ENCODE measurements around the gene NUCB1. TPM values are rescaled to one million over a fixed set of nuclear protein-coding genes. Genes with fewer than 3 reads are reported as not detected.
A peak's percentile ranks its signal among the peaks of the same experiment; 100 is the strongest.

Gene NUCB1
- total and polyA plus RNA-seq, 9 of the 15 experiments (the other 6 are each of a cell fraction or from before 2014, with no cell fraction given): 3.1 to 153 (median 71.7) TPM

- no peak; the same call in 1 of the 2 replicates for TF ChIP-seq ZNF449 (CRISPR knock-in tag; IDR thresholded peaks at IDR 0.05)
- TF ChIP-seq HLTF (IDR thresholded peaks at IDR 0.05): no peak
- TF ChIP-seq ZNF263 (CRISPR knock-in tag; IDR thresholded peaks at IDR 0.05; ENCODE audit: borderline replicate concordance): peak; percentile 52; the same call in 1 of the 2 replicates
- 0 out of 2 replicates have a peak, but pooled peaks have one; percentile 19 for TF ChIP-seq KLF13 (tag; IDR thresholded peaks at IDR 0.05; ENCODE audit: borderline replicate concordance, low read depth)
- TF ChIP-seq ZNF239 (CRISPR knock-in tag; IDR thresholded peaks at IDR 0.05): peak; percentile 20; the same call in 1 of the 2 replicates
- no peak for TF ChIP-seq MCM2 (IDR thresholded peaks at IDR 0.05; ENCODE audit: low read depth)
- TF ChIP-seq ZNF311 (CRISPR knock-in tag; IDR thresholded peaks at IDR 0.05): peak; percentile 78
- TF ChIP-seq SREBF1 (IDR thresholded peaks at IDR 0.05; ENCODE audit: borderline replicate concordance, low read depth, low read length): no peak
- no peak for TF ChIP-seq ZNF324 (CRISPR knock-in tag; IDR thresholded peaks at IDR 0.05)
- 0 out of 2 replicates have a peak, but pooled peaks have one; percentile 6 for TF ChIP-seq ARID2 (IDR thresholded peaks at IDR 0.05)
- TF ChIP-seq SRSF9 (IDR thresholded peaks at IDR 0.05; ENCODE audit: borderline replicate concordance, low read depth, low read length): no peak
- no peak for TF ChIP-seq BRF1 (IDR thresholded peaks at IDR 0.05; ENCODE audit: borderline replicate concordance, extremely low read depth, insufficient read length)
- TF ChIP-seq KHSRP (IDR thresholded peaks at IDR 0.05): no peak
- no peak for TF ChIP-seq HMGXB4 (CRISPR knock-in tag; IDR thresholded peaks at IDR 0.05)
- no peak for TF ChIP-seq ARHGAP35 (IDR thresholded peaks at IDR 0.05; ENCODE audit: partially characterized antibody)
- peak; percentile 81 for TF ChIP-seq CREM (IDR thresholded peaks at IDR 0.05; ENCODE audit: low read depth)
- TF ChIP-seq KAT8 (IDR thresholded peaks at IDR 0.05; ENCODE audit: low read depth): no peak
- peak; percentile 87 for TF ChIP-seq SMAD4 (CRISPR knock-in tag; conservative IDR thresholded peaks at IDR 0.05)
- peak; percentile 98 for TF ChIP-seq ATF7 (IDR thresholded peaks at IDR 0.05)
- TF ChIP-seq GATAD2A (IDR thresholded peaks at IDR 0.05): peak; percentile 85
- no peak for TF ChIP-seq ZNF740 (CRISPR knock-in tag; IDR thresholded peaks at IDR 0.05)
- TF ChIP-seq ZNF740 (tag; IDR thresholded peaks at IDR 0.05): peak in 1 of 2 experiments; percentile 65; a peak in 1 of 4 replicates
- TF ChIP-seq TARDBP (IDR thresholded peaks at IDR 0.05): no peak
Measured at GRCh38 chr19:48963371-48964204, 63.5 kb downstream of the NUCB1 start (continued).
